Kidney (tissue), 14 donors: ENCODE measurements around the gene CPED1. TPM values are rescaled to one million over a fixed set of nuclear protein-coding genes. Genes with fewer than 3 reads are reported as not detected.

Source experiments
- DNase-seq, 5 donors: peaks; one replicate each; pipeline ENCODE4 v3.0.0-alpha.2; 2013 to 2020
- FAIRE-seq: peaks from 2 replicates; lab custom pipeline; 2012; peaks lifted over from hg19 to GRCh38; lab: Jason Lieb, UNC
- H3K27ac ChIP-seq, 2 donors: one replicate each; pipeline ENCODE4 v1.7.0; 2013; ENCODE audit warnings: low read depth in 2 of 2, low read length in 2 of 2, inconsistent platforms in 1 of 2
- H3K27me3 ChIP-seq: one replicate; pipeline ENCODE4 v1.7.1; 2013; ENCODE audit warnings: low read length, inconsistent platforms; ENCODE audit not compliant: control insufficient read depth, insufficient read depth
- H3K36me3 ChIP-seq, 3 donors: one replicate each; pipeline versions ENCODE4 v1.7.0 to v1.7.1; 2013; ENCODE audit warnings: low read length in 3 of 3, control low read depth in 1 of 3, inconsistent platforms in 1 of 3; ENCODE audit not compliant: insufficient read depth in 3 of 3, control insufficient read depth in 2 of 3
- H3K4me1 ChIP-seq, 3 donors: one replicate each; pipeline versions ENCODE4 v1.7.0 to v1.7.1; 2013; ENCODE audit warnings: low read length in 3 of 3, inconsistent platforms in 1 of 3, low read depth in 1 of 3; ENCODE audit not compliant: control insufficient read depth in 2 of 3, insufficient read depth in 2 of 3
- H3K4me3 ChIP-seq, 3 donors: one replicate each; pipeline versions ENCODE4 v1.7.0 to v1.8.1; 2013; ENCODE audit warnings: low read length in 3 of 3, control low read depth in 1 of 3, inconsistent platforms in 1 of 3
- H3K9ac ChIP-seq, 3 donors: one replicate each; pipeline versions ENCODE4 v1.7.0 to v1.7.1; 2013; ENCODE audit warnings: low read length in 3 of 3, control low read depth in 1 of 3, inconsistent platforms in 1 of 3
- H3K9me3 ChIP-seq, 3 donors: one replicate each; pipeline versions ENCODE4 v1.7.0 to v1.7.1; 2013; ENCODE audit warnings: low read length in 3 of 3, control low read depth in 1 of 3, inconsistent platforms in 1 of 3; ENCODE audit not compliant: control insufficient read depth in 2 of 3, insufficient read depth in 1 of 3
- CTCF ChIP-seq: IDR thresholded peaks from 3 replicates; pipeline ENCODE4 v1.5.1; 2012; ENCODE audit warnings: mild to moderate bottlenecking, moderate library complexity, borderline replicate concordance; ENCODE audit not compliant: insufficient read depth; ENCODE audit errors: extremely low read depth
- intact Hi-C: fragments of 100-400 bp; cut with DNase I; formaldehyde crosslinking; loops from one replicate; pipeline ENCODE4 v1.11.1; 2022
- polyA plus RNA-seq: library from polyadenylated mRNA; stranded (reverse); fragments of 350-450 nt; fragmentation: Illumina TruSeq; extraction: RNeasy Lipid Tissue Mini Kit (QIAGEN cat#74804); gene quantifications from one replicate; pipeline ENCODE4 v1.2.3, GENCODE V29; 2014; ENCODE audit warnings: low read depth, low replicate concordance; ENCODE audit not compliant: insufficient read depth
- total RNA-seq: library from RNA; stranded (reverse); fragmentation: NEBNext Ultra II Directional; extraction: Animal tissue kit (Norgen Biotek cat#: 25700); gene quantifications from one replicate; pipeline ENCODE4 v1.2.1, GENCODE V29; 2021
- donor health status: control.
- donor health status: control.
- donor health status: control.
- donor health status: control.
- donor health status: control.
- donor health status: DM: yes; HTN: yes; CAD: no.
- donor health status: Normal renal cell carcinoma (clear cell type).

CPED1 gene
- total and polyA plus RNA-seq, 2 donors from 2014 or later: 2.9 to 16.9 TPM

GRCh38 chr7:121137580-121137979 lies 149.1 kb downstream of the CPED1 start:
- Histone ChIP-seq H3K4me1 (no peaks in the 10 kb centered on the region), H3K9ac (no peak overlapping the region), H3K27ac (no peak overlapping the region), H3K36me3 (peaks cover 0 to 2% (median 0%) of the 10 kb centered on the region in 3 donors), H3K4me3 (no peak overlapping the region), H3K27me3 (no peaks in the 10 kb centered on the region), H3K9me3 (no peaks in the 10 kb centered on the region)
- intact Hi-C loops: no loop called here
- FAIRE-seq (no peak), DNase-seq (no peak)
- TF ChIP-seq CTCF: no peak

GRCh38 chr7:121138262-121138933 lies 149.9 kb downstream of the CPED1 start:
- H3K9ac ChIP-seq: no peak overlapping the region
- no peaks in the 10 kb centered on the region for H3K27me3 ChIP-seq
- no peaks in the 10 kb centered on the region for H3K4me1 ChIP-seq
- DNase-seq (no peak), FAIRE-seq (no peak)
- no peak overlapping the region for H3K27ac ChIP-seq
- no peak for TF ChIP-seq CTCF
- no peaks in the 10 kb centered on the region for H3K36me3 ChIP-seq
- H3K4me3 ChIP-seq: no peak overlapping the region
- H3K9me3 ChIP-seq: no peaks in the 10 kb centered on the region
- intact Hi-C loops: no loop called here

- Histone ChIP-seq H3K27ac (no peak overlapping the region), H3K9me3 (no peaks in the 10 kb centered on the region), H3K27me3 (no peaks in the 10 kb centered on the region), H3K4me3 (no peak overlapping the region), H3K9ac (no peak overlapping the region), H3K4me1 (no peaks in the 10 kb centered on the region), H3K36me3 (no peaks in the 10 kb centered on the region)
- TF ChIP-seq CTCF: no peak
- FAIRE-seq: no peak
- intact Hi-C loops: no loop called here
- no peak for DNase-seq
Observed at GRCh38 chr7:121139427-121139826, 150.9 kb downstream of the CPED1 start.

GRCh38 chr7:121140790-121141189 lies 152.3 kb downstream of the CPED1 start:
- no peak for TF ChIP-seq CTCF
- Histone ChIP-seq H3K9ac (no peak overlapping the region), H3K36me3 (no peaks in the 10 kb centered on the region), H3K27me3 (no peaks in the 10 kb centered on the region), H3K9me3 (no peaks in the 10 kb centered on the region), H3K27ac (no peak overlapping the region), H3K4me1 (no peaks in the 10 kb centered on the region), H3K4me3 (no peak overlapping the region)
- no peak for DNase-seq
- intact Hi-C loops: no loop called here
- FAIRE-seq: no peak
